Esophagus mucosa (tissue), 1 donor: ENCODE measurements around the gene NELFA. TPM values are rescaled to one million over a fixed set of nuclear protein-coding genes. Genes with fewer than 3 reads are reported as not detected.

Source experiments
- ATAC-seq: fragments of 200-7000 bp; cut with Tn5 transposase; one replicate; pipeline ENCODE4 v1.9.1; 2020
- total RNA-seq: library from RNA; stranded (reverse); gene quantifications from one replicate; pipeline ENCODE4 v1.2.4, GENCODE V29; 2023
- donor health status: DM: yes; HTN: yes; CAD: no.

The NELFA gene
- total RNA-seq, 1 donor from 2014 or later: 25.8 TPM

DNA sequence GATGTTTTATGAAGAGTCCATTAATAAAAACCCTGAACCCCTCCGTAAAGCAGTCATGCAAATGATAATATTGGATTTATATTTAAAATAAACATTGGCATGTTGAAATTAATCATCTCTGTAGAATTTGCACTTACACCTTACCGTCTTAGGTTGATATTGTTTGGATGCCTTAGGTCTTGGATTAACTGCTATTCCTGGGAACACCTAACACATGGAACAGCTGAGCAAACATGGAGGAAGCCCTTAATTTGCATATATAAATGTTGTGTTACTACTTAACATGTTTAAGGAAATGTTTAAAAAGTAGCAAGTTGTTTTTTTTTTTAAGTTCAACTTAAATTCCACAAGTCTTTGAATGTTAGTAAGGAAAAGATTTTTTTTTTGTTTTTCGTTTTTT, 75.1 kb downstream of the NELFA start:
- no peak for ATAC-seq

DNA sequence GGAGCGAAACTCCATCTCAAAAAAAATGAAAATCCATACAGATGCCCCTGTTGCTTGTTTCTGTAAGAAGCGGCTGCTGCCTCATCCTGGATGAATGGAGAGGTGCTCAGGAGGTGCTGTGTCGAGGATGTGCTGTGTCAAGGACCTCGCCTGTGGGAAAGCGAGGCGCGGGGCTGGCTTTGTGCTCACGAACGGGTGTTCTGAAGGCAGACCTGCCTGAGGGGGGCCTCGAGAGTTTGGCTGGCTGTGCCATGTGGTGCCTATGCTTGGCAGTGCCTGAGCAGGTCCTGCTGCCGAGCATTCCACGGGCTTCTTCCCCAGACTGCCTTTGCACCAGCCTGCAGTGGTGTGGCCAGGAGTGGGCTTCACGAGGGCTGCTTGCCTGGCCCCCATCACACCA, 76.0 kb downstream of the NELFA start:
- ATAC-seq: no peak

Other genes with a start within 250 kb of the NELFA start
- 150 TPM for gene FGFR3, start 215.7 kb downstream of the NELFA start, total RNA-seq
- 55.0 TPM for gene LETM1, start 152.8 kb downstream of the NELFA start, total RNA-seq
- 42.7 TPM for gene NSD2, start 137.6 kb downstream of the NELFA start, total RNA-seq
- gene NAT8L, start 50.4 kb upstream of the NELFA start, total RNA-seq: 0.04 TPM
- gene HAUS3, start 233.1 kb upstream of the NELFA start, total RNA-seq: 5.7 TPM
- 1.1 TPM for gene POLN, start 233.1 kb upstream of the NELFA start, total RNA-seq